ENCODE results near the gene DYNC1LI2.

GRCh38 chr16:66712512-66712911 lies 38.9 kb downstream of the DYNC1LI2 start:
- TF ChIP-seq CTCF (conservative IDR thresholded peaks at IDR 0.05; ENCODE audit: low read length) (no peak), EZH2phosphoT487 (IDR thresholded peaks at IDR 0.05; ENCODE audit: borderline replicate concordance) (no peak)

Measured in Loucy (cell line).